Vagina (tissue), 2 donors: ENCODE results near the gene SMIM28. TPM values are rescaled to one million over a fixed set of nuclear protein-coding genes. Genes with fewer than 3 reads are reported as not detected.
A peak's percentile ranks its signal among the peaks of the same experiment; 100 is the strongest.

Source experiments
- DNase-seq, 2 donors: peaks; one replicate each; pipeline ENCODE4 v3.0.0-alpha.2; 2017; ENCODE audit errors: extremely low spot score in 2 of 2
- H3K27ac ChIP-seq: fragments of 200-600 bp; sonication (generic); one replicate; pipeline ENCODE4 v1.5.1; 2019
- H3K27me3 ChIP-seq: fragments of 200-600 bp; sonication (generic); one replicate; pipeline ENCODE4 v1.5.1; 2019
- H3K36me3 ChIP-seq, 2 donors: fragments of 200-600 bp; sonication (generic); one replicate each; pipeline ENCODE4 v1.5.1; 2017 to 2019
- H3K4me1 ChIP-seq: fragments of 200-600 bp; sonication (generic); one replicate; pipeline ENCODE4 v1.5.1; 2019
- H3K4me3 ChIP-seq, 2 donors: fragments of 200-600 bp; sonication (generic); 1 replicate in 1 of 2; 2 replicates in 1 of 2; pipeline ENCODE4 v1.5.1; 2016 to 2019
- H3K9me3 ChIP-seq: fragments of 200-600 bp; sonication (generic); one replicate; pipeline ENCODE4 v1.5.1; 2019
- CTCF ChIP-seq, 3 experiments: fragments of 450-650 bp in 2 of 3; fragments of 200-600 bp in 1 of 3; sonication (generic) in 1 of 3; IDR thresholded peaks; one replicate each; pipeline ENCODE4 v1.5.1; 2017 to 2019; ENCODE audit warnings: antibody characterized with exemption in 3 of 3, mild to moderate bottlenecking in 2 of 3, moderate library complexity in 2 of 3
- POLR2A ChIP-seq, 2 donors: fragments of 450-650 bp; IDR thresholded peaks; one replicate each; pipeline ENCODE4 v1.6.1; 2017; ENCODE audit warnings: antibody characterized with exemption in 2 of 2, mild to moderate bottlenecking in 2 of 2, moderate library complexity in 2 of 2
- POLR2AphosphoS5 ChIP-seq, 2 donors: sonication (generic); formaldehyde crosslinking; IDR thresholded peaks; one replicate each; pipeline ENCODE4 v1.9.0; 2017; ENCODE audit warnings: antibody characterized with exemption in 2 of 2, mild to moderate bottlenecking in 2 of 2, low read depth in 1 of 2; ENCODE audit not compliant: insufficient read depth in 1 of 2
- intact Hi-C: fragments of 100-400 bp; cut with DNase I; formaldehyde crosslinking; loops from one replicate; pipeline ENCODE4 v1.15.1; 2023
- total RNA-seq: library from RNA; depleted of rRNA; stranded (reverse); fragments of >200 nt; gene quantifications from one replicate; pipeline ENCODE4 v1.2.3, GENCODE V29; 2016

Gene SMIM28
- total RNA-seq, 1 donor from 2014 or later, result not detected

GRCh38 chr6:138428944-138429598, 51.4 kb downstream of the SMIM28 start:
- Histone ChIP-seq H3K4me3 (no peak overlapping the region), H3K36me3 (peaks cover 0 to 4% of the 10 kb centered on the region in 2 donors), H3K9me3 (no peaks in the 10 kb centered on the region), H3K27ac (no peak overlapping the region), H3K4me1 (peaks cover 9% of the 10 kb centered on the region), H3K27me3 (no peaks in the 10 kb centered on the region)
- intact Hi-C loops, result no loop called here
- no peak for DNase-seq
- TF ChIP-seq POLR2A (IDR thresholded peaks at IDR 0.05), result no peak
- TF ChIP-seq CTCF (IDR thresholded peaks at IDR 0.05), result peak; percentile 43 to 67 (median 62)

DNA sequence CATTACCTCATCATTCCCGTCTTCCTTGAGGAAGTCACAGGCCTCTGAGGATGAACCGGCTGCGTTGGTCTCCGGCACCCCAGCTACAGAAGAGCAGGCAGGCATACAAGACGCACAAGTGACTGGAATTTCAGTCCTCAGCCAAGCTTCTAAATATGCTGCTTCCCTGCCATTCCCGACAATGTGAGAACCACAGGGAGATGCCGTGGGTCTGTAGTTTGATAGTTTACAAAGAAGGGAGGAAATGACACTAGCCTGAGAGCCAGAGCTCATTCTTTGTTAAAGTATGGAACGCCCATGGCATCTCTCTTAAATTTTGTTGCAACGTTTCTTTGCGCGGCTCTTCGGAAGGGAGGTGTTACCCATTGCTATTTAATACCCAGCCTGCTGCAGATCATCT, 52.1 kb downstream of the SMIM28 start:
- Histone ChIP-seq H3K27me3 (no peaks in the 10 kb centered on the region), H3K9me3 (no peaks in the 10 kb centered on the region), H3K36me3 (no peaks in the 10 kb centered on the region), H3K4me3 (no peak overlapping the region), H3K27ac (no peak overlapping the region), H3K4me1 (peaks cover 9% of the 10 kb centered on the region)
- DNase-seq, result no peak
- TF ChIP-seq POLR2AphosphoS5 (IDR thresholded peaks at IDR 0.05; ENCODE audit: insufficient read depth in 1 of 2, low read depth in 1 of 2) (no peak), CTCF (IDR thresholded peaks at IDR 0.05) (no peak), POLR2A (IDR thresholded peaks at IDR 0.05) (no peak)
- intact Hi-C loops, result loop anchor here (10.0 kb wide), 1 partner anchor 155 kb away; no protein-coding TSS in a partner anchor

DNA sequence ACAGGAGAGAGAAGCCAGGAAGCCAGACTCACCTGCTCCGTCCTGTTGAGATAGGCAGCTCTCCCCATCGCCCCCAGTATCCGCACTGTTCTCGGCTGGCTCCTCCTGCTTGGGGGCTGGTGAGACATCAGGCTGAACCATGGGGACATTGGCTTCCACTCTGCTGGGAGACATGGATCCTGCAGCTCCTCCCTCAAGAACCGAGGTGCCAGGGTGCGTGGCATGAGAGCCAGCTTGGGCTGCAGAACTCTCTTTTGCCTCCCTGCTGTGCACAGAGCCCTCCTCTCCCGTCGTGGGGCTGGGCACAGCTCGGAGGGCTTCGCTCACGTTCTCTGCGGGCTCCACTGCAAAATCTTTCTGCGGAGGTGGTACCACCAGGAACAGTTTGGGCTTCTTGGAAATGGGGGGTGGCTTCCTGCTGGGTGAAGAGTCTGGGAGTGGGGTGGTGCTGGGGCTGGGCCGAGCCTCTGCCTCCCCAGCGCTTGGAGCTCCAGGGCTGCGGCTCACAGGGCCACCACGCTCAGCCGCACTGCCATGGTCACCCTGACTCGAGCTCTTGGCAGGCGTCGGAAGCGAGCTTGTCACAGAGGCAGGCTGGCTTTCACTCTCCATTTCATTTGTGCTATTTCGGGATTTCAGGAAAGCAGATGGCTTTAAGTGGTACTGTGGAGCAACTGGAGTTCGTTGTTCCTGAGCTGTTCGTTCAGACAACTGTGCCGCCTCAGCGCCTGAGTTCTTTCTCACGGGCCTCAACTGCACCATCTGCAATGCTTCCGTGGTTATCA, 52.8 kb downstream of the SMIM28 start:
- H3K4me3 ChIP-seq, result no peak overlapping the region
- H3K36me3 ChIP-seq, result no peaks in the 10 kb centered on the region
- H3K4me1 ChIP-seq, result peaks cover 9% of the 10 kb centered on the region
- H3K27me3 ChIP-seq, result no peaks in the 10 kb centered on the region
- H3K9me3 ChIP-seq, result no peaks in the 10 kb centered on the region
- no peak overlapping the region for H3K27ac ChIP-seq
- no peak for TF ChIP-seq POLR2AphosphoS5 (IDR thresholded peaks at IDR 0.05; ENCODE audit: insufficient read depth in 1 of 2, low read depth in 1 of 2)
- TF ChIP-seq POLR2A (IDR thresholded peaks at IDR 0.05), result no peak
- TF ChIP-seq CTCF (IDR thresholded peaks at IDR 0.05), result no peak
- intact Hi-C loops, result loop anchor here (10.0 kb wide), 1 partner anchor 154 kb away; no protein-coding TSS in a partner anchor
- no peak for DNase-seq

DNA sequence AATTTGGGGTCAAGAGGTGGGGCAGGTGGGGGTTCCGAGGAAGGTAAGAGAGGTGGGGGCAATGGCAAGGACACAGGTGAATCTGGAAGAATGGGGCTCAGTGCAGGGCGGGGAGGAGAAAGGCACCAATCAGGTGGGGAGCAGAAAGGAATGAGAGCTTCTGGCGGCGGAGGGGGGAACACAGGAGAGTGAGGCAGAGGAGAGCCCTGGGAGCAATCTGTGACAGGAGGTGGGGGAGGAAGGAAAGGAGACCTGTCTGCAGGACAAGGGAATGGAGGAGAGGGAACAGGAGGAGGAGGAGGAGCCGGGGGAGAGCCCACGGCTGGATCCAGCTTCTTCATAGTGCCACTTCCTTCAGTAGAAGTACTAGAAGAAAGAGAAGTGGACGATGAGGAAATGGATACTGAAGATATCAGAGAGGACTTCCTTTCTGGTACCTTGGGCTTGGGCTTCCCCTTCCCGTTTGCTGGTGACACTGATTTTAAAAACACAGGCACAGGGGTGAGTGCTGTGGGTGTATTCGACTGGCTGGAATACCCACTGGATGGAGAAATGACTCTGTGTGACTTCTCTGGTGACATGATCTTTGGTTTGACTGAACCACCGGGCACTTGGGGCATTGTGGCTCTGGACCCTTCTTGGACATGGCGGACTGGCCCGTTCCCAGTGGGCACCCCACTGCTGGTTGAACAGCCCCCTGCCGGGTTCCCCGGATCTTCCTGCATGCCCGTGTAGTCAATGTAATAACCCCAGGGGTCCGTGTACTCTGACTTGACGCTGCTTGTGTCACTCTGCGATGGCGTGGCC, 53.8 kb downstream of the SMIM28 start:
- Histone ChIP-seq H3K27me3 (no peaks in the 10 kb centered on the region), H3K4me3 (no peak overlapping the region), H3K9me3 (no peaks in the 10 kb centered on the region), H3K36me3 (no peaks in the 10 kb centered on the region), H3K27ac (no peak overlapping the region), H3K4me1 (peaks cover 9% of the 10 kb centered on the region)
- TF ChIP-seq CTCF (IDR thresholded peaks at IDR 0.05) (no peak), POLR2A (IDR thresholded peaks at IDR 0.05) (no peak), POLR2AphosphoS5 (IDR thresholded peaks at IDR 0.05; ENCODE audit: insufficient read depth in 1 of 2, low read depth in 1 of 2) (no peak)
- DNase-seq, result no peak
- intact Hi-C loops, result loop anchor here (10.0 kb wide), 1 partner anchor 153 kb away; no protein-coding TSS in a partner anchor
